ENCODE measurements around the gene NOTCH2. TPM values are rescaled to one million over a fixed set of nuclear protein-coding genes. Genes with fewer than 3 reads are reported as not detected.
"Not testable (repeated sequence)": the region's sequence is repeated elsewhere in the genome, so short reads cannot be mapped to it uniquely, and the experiment has no call there.

NOTCH2 gene
- total and polyA plus RNA-seq, 3 donors from 2014 or later, result 77.8 to 256 (median 173) TPM

DNA sequence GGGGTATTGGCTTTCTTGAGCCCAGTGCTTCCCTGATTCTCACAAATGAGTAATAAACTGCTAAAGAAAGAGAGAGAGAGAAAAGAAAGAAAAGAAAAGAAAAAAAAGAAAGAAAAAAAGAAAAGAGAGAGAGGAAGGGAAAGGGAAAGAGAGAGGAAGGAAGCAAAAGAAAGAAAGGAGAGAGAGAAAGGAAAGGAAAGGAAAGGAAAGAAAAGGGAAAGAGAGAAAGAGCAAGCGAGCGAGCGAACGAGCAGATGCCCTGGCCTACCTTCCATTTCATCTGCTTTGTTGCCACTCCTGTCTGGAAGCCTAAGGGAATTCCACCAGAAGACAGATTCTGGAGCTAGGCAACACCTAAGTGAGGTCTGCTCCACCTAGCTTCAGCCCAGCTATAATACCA lies 27.7 kb downstream of the NOTCH2 start:
- H3K9me3 ChIP-seq; H3K4me3 ChIP-seq; intact Hi-C loops (cut with DNase I; ENCODE audit: low total_unique reads); H3K27ac ChIP-seq; H3K4me1 ChIP-seq; DNase-seq; H3K36me3 ChIP-seq (ENCODE audit: low read depth, missing control alignments); H3K27me3 ChIP-seq: not testable (repeated sequence)
- WGBS, 2 donors, result 75% methylated on average over 4 of the region's 4 CpGs; no CpG with 5 or more reads in 1 of the 2 donors

DNA sequence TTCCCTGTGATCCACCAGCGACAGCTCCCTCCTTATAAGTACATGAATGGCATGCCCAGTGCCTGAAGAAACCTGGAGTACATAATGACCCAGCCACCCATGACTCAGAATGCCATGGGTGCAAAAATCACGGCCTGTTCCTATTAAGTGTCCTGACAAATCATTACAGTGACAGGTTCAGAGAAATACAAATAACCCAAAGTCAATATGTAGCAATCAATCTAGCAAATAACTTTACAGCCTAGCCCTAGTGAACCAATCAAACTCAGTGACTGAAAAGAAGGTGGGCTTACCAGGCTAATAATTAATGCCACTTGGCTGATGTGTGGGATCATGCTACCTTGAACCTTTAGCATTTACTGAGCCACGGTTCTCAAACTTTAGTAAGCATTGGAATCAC lies 37.2 kb downstream of the NOTCH2 start:
- no CpG with 5 or more reads among the region's 3 CpGs for WGBS, 2 donors
- intact Hi-C loops (cut with DNase I; ENCODE audit: low total_unique reads); H3K27me3 ChIP-seq: not testable (repeated sequence)

DNA sequence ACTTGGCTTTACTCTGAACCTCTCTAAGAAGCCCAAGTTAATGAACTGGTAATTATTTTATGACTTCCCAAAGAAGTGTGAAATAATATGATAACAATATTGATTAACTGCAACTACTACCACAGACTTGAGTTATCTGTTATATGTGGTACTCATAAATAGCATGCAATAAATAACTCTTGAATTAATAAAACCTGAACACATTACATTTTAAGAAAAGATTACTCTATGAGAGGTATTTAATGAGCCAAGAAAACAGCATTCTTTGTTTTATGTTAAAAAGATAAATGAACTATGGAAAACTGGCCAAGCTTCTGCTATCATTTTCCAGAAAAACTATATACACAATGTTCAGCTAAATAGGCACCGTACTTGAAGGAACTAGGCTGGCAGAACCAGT lies 45.7 kb downstream of the NOTCH2 start:
- no CpG with 5 or more reads among the region's 1 CpG for WGBS, 2 donors
- DNase-seq; intact Hi-C loops (cut with DNase I; ENCODE audit: low total_unique reads); H3K4me3 ChIP-seq; H3K9me3 ChIP-seq; H3K27me3 ChIP-seq; H3K4me1 ChIP-seq; H3K36me3 ChIP-seq (ENCODE audit: low read depth, missing control alignments); H3K27ac ChIP-seq: not testable (repeated sequence)

More for the DNA sequence above, 37.2 kb downstream of the NOTCH2 start:
- not testable (repeated sequence) for H3K9me3 ChIP-seq; H3K27ac ChIP-seq; H3K36me3 ChIP-seq (ENCODE audit: low read depth, missing control alignments); H3K4me1 ChIP-seq; H3K4me3 ChIP-seq; DNase-seq

DNA sequence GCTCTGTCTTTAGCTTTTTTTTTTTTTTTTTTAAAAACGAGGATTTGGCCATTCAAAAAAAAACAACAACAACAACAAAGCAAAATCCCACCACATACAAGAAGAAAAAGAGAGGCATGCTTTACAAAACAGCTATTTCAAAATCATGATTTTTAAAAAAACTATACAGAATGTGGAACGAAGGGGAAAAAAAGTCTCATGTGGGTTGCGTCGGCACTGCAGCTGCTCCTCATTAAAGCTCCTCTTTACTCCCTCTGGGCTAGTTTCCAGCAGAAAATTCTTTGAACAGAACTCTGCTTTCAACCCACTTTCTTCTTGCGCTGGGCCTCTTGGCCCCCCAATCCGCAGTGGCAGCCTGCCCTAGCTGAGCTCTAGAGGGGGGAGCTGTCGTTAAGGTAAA lies 54.5 kb downstream of the NOTCH2 start:
- H3K27me3 ChIP-seq; H3K4me1 ChIP-seq; H3K27ac ChIP-seq; H3K9me3 ChIP-seq; H3K4me3 ChIP-seq; H3K36me3 ChIP-seq (ENCODE audit: low read depth, missing control alignments); intact Hi-C loops (cut with DNase I; ENCODE audit: low total_unique reads): not testable (repeated sequence)
- peak; percentile 43 for DNase-seq
- 20 to 33% methylated on average over 7 of the region's 7 CpGs for WGBS, 2 donors

DNA sequence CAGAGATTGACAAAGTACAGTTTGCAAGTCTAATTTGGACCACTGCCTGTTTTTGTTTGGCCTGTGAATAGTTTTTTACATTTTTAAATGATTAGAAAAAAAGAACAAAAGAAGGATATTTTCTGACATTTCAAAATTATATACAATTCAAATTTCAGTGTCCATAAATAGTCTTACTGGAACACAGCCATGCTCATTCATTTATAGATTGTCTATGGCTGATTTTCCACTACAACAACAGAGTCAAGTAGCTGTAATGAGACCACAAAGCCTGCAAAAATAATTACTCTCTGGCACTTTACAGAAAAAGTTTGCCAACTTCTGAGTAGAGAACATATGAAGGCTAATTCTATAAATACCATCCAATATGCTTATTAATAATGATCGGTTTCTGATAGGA lies 61.1 kb downstream of the NOTCH2 start:
- H3K9me3 ChIP-seq; H3K4me1 ChIP-seq; H3K36me3 ChIP-seq (ENCODE audit: low read depth, missing control alignments); H3K27me3 ChIP-seq; intact Hi-C loops (cut with DNase I; ENCODE audit: low total_unique reads); H3K4me3 ChIP-seq; H3K27ac ChIP-seq; DNase-seq: not testable (repeated sequence)
- 50% methylated on average over 1 of the region's 1 CpG for WGBS, 2 donors

DNA sequence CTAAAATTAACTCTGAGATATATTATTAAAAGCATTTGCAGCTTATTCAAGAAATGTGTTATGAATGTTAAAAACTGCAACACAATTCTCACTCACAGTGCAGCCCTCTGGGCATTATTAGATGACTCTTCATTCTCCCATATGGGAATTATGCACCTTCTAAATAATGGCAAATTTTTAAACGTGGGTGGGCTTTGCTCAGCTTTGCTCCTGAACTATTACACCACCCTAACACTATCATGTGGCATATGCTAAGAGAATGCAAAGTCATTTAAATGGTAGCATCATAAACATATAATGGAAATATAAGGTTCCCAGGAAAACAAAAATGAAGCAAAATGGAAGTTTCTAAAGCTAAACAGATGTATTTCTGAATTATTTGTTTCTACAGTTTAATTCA lies 61.6 kb downstream of the NOTCH2 start:
- H3K27ac ChIP-seq; DNase-seq; H3K9me3 ChIP-seq; H3K4me1 ChIP-seq; H3K27me3 ChIP-seq; H3K4me3 ChIP-seq; H3K36me3 ChIP-seq (ENCODE audit: low read depth, missing control alignments); intact Hi-C loops (cut with DNase I; ENCODE audit: low total_unique reads): not testable (repeated sequence)
- WGBS, 2 donors, result no CpG with 5 or more reads among the region's 1 CpG

DNA sequence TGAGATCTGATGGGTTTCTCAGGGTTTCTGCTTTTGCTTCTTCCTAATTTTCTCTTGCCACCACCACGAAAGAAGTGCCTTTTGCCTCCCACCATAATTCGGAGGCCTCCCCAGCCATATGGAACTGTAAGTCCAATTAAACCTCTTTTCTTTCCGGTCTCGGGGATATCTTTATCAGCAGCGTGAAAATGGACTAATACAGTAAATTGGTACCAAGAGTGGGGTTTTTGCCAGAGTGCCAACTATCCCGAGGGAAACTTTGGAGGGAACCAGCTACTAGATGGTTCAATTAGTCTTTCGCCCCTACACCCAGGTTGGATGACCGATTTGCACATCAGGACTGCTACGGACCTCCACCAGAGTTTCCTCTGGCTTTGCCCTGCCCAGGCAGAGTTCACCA lies 68.4 kb downstream of the NOTCH2 start:
- H3K36me3 ChIP-seq (ENCODE audit: low read depth, missing control alignments); H3K4me3 ChIP-seq; H3K4me1 ChIP-seq; H3K27ac ChIP-seq; DNase-seq; intact Hi-C loops (cut with DNase I; ENCODE audit: low total_unique reads); H3K9me3 ChIP-seq; H3K27me3 ChIP-seq: not testable (repeated sequence)
- WGBS, 2 donors, result 93 to 96% methylated on average over 7 to 9 of the region's 9 CpGs

DNA sequence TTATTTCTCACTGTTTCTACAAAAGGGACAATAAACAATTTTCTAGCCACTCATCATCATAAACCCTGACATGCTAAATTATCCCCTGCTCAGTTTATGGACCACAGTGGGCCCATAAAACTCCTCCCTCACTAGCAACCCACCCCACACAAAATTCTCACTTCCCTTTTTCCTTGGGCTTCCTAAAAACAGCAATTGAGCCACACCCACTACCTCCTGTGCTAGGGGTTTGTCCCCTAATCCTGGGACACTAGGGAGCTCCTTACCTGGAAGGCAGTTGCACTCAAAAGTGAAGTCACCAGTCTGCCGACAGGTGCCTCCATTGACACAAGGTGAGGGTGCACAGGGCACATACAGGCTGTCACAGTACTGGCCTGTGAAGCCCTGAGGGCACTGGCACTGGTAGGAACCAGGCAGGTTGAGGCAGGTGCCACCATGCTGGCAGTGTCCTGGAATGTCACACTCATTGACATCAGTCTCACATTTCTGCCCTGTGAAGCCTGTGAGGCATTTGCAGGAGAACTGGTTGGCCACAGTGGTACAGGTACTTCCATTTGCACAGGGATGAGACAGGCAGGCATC lies 72.6 kb downstream of the NOTCH2 start:
- H3K36me3 ChIP-seq (ENCODE audit: low read depth, missing control alignments); H3K27ac ChIP-seq; H3K9me3 ChIP-seq; DNase-seq; intact Hi-C loops (cut with DNase I; ENCODE audit: low total_unique reads); H3K4me1 ChIP-seq; H3K27me3 ChIP-seq; H3K4me3 ChIP-seq: not testable (repeated sequence)
- whole genome bisulfite sequencing, 2 donors, result 75 to 100% methylated on average over 1 of the region's 1 CpG

DNA sequence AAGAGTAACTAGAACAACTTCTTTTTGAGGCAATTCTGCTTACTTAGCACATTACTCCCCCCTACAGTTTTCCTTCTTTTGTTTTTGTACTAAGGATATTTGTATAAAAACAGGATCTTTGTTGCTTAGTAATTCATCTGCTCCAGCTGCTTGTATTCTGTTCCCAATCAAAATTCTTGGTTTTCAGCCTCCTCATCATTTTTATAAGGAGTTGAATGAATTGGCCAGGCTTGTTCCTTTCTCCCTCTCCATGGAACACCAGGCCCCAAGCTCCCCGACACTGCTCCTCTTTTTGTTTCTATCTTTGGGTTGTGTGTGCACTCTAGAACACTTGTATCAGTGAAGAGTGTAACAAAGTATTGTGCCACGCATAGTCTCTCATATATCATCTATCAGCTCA lies 73.5 kb downstream of the NOTCH2 start:
- DNase-seq; H3K36me3 ChIP-seq (ENCODE audit: low read depth, missing control alignments); intact Hi-C loops (cut with DNase I; ENCODE audit: low total_unique reads); H3K27ac ChIP-seq; H3K9me3 ChIP-seq; H3K4me3 ChIP-seq; H3K4me1 ChIP-seq; H3K27me3 ChIP-seq: not testable (repeated sequence)
- 0% methylated on average over 1 of the region's 2 CpGs; no CpG with 5 or more reads in 1 of the 2 donors for WGBS, 2 donors
